Measurements from ENCODE around the gene PEX11B.

GRCh38 chr1:145958734-145959133, 40.2 kb upstream of the PEX11B start:
- TF ChIP-seq CTCF (IDR thresholded peaks at IDR 0.05) (no peak), TCF12 (IDR thresholded peaks at IDR 0.05) (no peak), POLR2AphosphoS5 (IDR thresholded peaks at IDR 0.05; ENCODE audit: low read depth, low read length) (no peak), EZH2phosphoT487 (IDR thresholded peaks at IDR 0.05; ENCODE audit: borderline replicate concordance, low read depth) (no peak), REST (IDR thresholded peaks at IDR 0.05; ENCODE audit: low read depth, low read length) (no peak), FOSL2 (IDR thresholded peaks at IDR 0.05; ENCODE audit: borderline replicate concordance, low read depth) (no peak)
